ENCODE data around the gene BOK.
A peak's percentile ranks its signal among the peaks of the same experiment; 100 is the strongest.
"Not testable (repeated sequence)": the region's sequence is repeated elsewhere in the genome, so short reads cannot be mapped to it uniquely, and the experiment has no call there.

Gene BOK

GRCh38 chr2:241517297-241517696 lies 41.2 kb upstream of the BOK start:
- TF ChIP-seq, protein P1, sequence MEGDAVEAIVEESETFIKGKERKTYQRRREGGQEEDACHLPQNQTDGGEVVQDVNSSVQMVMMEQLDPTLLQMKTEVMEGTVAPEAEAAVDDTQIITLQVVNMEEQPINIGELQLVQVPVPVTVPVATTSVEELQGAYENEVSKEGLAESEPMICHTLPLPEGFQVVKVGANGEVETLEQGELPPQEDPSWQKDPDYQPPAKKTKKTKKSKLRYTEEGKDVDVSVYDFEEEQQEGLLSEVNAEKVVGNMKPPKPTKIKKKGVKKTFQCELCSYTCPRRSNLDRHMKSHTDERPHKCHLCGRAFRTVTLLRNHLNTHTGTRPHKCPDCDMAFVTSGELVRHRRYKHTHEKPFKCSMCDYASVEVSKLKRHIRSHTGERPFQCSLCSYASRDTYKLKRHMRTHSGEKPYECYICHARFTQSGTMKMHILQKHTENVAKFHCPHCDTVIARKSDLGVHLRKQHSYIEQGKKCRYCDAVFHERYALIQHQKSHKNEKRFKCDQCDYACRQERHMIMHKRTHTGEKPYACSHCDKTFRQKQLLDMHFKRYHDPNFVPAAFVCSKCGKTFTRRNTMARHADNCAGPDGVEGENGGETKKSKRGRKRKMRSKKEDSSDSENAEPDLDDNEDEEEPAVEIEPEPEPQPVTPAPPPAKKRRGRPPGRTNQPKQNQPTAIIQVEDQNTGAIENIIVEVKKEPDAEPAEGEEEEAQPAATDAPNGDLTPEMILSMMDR (IDR thresholded peaks at IDR 0.05; ENCODE audit: low read depth, low read length, missing control alignments), result no peak
- H3K4me3 ChIP-seq (ENCODE audit: low read depth, low read length), result no peak overlapping the region
- DNase-seq (ENCODE audit: low read depth), result no peak

- TF ChIP-seq, protein P1 (IDR thresholded peaks at IDR 0.05; ENCODE audit: low read depth, low read length, missing control alignments), result peak; percentile 4
- no peak overlapping the region for H3K4me3 ChIP-seq (ENCODE audit: low read depth, low read length)
Observed at GRCh38 chr2:241519669-241520068, 38.9 kb upstream of the BOK start.

GRCh38 chr2:241522477-241522876 lies 36.1 kb upstream of the BOK start:
- no peak overlapping the region for H3K4me3 ChIP-seq (ENCODE audit: low read depth, low read length)
- DNase-seq (ENCODE audit: low read depth), result no peak
- TF ChIP-seq, protein P1 (IDR thresholded peaks at IDR 0.05; ENCODE audit: low read depth, low read length, missing control alignments), result no peak

More at GRCh38 chr2:241519669-241520068, 38.9 kb upstream of the BOK start:
- no peak for DNase-seq (ENCODE audit: low read depth)

DNA sequence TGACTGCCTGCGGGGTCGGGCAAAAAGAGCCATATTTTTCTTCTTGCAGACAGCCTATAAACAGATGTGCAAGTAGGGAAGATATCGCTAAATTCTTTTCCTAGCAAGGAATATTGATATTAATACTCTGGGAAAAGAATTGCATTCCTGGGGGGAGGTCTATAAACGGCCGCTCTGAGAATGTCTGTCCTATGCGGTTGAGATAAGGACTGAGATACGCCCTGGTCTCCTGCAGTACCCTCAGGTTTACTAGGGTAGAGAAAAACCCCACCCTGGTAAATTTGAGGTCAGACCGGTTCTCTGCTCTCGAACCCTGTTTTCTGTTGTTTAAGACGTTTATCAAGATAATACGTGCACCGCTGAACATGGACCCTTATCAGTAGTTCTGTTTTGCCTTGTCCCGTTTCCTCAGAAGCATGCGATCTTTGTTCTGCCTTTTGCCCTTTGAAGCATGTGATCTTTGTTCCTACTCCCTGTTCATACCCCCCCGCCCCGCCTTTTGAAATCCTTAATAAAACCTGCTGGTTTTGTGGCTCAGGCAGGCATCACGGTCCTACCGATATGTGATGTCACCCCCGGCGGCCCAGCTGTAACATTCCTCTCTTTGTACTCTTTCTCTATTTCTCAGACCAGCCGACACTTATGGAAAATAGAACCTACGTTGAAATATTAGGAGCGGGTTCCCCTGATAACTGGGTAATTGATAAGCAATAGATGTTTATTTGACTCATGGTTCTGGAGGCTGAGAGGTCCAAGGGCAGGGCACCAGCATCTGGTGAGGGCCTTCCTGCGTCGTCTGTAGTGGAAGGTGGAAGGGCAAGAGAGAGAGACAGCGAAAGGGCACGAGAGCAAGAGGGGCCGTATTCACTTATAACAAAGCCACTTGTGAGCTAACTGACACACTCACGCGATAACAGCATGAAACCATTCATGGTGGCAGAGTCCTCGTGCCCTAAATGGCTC lies 32.4 kb upstream of the BOK start:
- not testable (repeated sequence) for DNase-seq (ENCODE audit: low read depth); H3K4me3 ChIP-seq (ENCODE audit: low read depth, low read length)

- H3K4me3 ChIP-seq (ENCODE audit: low read depth, low read length), result no peak overlapping the region
- DNase-seq (ENCODE audit: low read depth), result no peak
- TF ChIP-seq, protein P1 (IDR thresholded peaks at IDR 0.05; ENCODE audit: low read depth, low read length, missing control alignments), result no peak
Observed at GRCh38 chr2:241530571-241530970, 28.0 kb upstream of the BOK start.

- no peak for DNase-seq (ENCODE audit: low read depth)
- H3K4me3 ChIP-seq (ENCODE audit: low read depth, low read length), result no peak overlapping the region
- TF ChIP-seq, protein P1 (IDR thresholded peaks at IDR 0.05; ENCODE audit: low read depth, low read length, missing control alignments), result no peak
Observed at GRCh38 chr2:241531161-241531722, 27.3 kb upstream of the BOK start.

- H3K4me3 ChIP-seq (ENCODE audit: low read depth, low read length), result no peak overlapping the region
- DNase-seq (ENCODE audit: low read depth), result no peak
- TF ChIP-seq, protein P1 (IDR thresholded peaks at IDR 0.05; ENCODE audit: low read depth, low read length, missing control alignments), result no peak
Observed at GRCh38 chr2:241532168-241532567, 26.4 kb upstream of the BOK start.
